Stimulated activated CD8-positive, alpha-beta memory T cell treated with anti-CD3 and anti-CD28 coated beads, Interleukin-15, amount 100 ng/mL, for 4 hours (primary cell): Measurements from ENCODE around the gene ZNF143.

ENCODE experiments used
- DNase-seq, 2 donors: peaks; one replicate each; pipeline ENCODE4 v3.0.0-alpha.2; 2020; ENCODE audit warnings: low read depth in 2 of 2

The ZNF143 gene

DNA sequence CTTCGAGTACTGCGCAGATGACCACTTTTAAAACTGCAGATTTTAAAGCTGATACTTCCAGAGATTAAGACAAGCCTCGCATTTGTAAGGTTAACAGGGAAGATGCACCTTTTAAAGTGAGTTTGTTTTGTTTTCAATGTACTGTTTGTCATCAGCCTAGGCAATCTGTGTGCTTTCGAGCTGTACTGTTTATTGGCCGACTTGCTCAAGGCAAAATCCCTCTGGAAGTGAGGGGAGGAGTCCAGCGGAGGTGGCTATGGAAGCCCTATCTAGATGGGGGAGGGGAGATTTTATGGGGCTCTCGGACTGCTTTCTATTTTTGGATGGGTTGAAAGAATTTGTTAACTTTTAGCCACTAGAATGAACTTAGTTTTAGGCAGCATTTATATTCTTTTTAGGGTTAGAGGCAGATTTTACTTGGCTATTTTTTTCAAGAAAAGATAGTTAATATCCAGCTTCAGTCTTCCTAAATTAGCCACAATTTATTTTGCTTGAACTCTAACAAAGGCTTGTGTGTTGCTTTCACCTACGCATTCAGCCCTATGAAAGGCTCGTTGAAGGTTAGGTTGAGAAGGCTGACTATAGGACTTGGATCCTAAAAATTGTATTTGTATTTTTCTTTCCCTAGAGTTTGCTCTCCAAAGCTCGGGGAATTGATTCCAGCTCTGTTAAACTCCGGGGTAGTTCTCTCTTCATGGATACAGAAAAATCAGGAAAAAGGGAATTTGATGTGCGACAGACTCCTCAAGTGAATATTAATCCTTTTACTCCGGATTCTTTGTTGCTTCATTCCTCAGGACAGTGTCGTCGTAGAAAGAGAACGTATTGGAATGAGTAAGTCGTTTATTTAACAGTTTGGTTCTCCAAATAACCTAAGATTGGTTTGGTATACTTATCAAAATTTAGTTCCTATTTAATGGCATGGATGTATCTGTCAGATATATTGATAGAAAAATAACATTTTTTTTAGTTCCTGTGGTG lies 114.7 kb downstream of the ZNF143 start:
- no peak for DNase-seq

DNA sequence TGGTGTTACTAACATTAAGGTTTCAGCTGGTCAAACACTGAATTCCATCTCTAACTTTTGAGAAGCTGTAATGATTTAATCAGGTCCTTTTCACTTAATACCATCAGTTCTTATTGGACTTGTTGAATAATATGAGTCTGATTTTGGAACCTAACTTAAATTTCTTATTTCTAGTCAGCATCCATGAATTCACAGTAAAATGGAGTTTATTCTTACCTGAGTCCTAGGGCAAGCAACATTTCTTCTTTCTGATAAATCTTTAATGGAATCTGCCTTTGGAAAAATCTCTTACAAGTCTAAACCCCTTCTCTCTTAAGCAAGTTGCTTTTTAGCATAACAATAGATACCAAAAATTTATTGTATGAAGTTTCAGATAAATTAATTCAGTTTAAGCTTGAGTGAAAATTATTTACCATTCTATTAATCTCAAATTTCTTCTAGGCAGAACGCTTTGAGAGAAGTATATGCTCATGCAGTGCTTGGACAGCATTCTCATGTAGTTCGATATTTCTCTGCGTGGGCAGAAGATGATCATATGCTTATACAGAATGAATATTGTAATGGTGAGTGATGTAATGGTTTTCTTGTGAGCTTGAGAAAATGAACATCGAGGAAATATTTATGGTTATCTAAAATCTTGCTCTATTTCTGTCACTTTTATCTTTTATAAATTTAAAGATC lies 116.0 kb downstream of the ZNF143 start:
- DNase-seq, result no peak

DNA sequence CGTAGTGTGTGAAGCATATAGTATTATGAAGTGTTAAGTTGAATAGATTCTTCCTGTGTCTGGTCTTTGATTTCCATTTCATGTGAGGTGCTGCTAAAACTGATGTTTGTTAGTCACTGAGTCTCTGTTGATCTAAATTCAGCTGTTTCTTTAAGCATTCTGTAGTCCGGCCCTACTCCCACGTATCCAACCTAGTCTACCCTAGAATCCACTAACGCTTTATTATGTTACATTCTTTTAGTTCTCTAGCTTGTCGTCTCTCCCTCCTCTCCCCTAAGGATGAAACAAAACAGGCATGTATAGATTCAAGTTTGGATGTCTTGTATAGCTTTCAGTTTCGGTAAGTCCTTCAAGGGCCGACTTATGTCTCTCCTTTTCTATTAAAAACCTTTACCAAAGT lies 116.7 kb downstream of the ZNF143 start:
- no peak for DNase-seq
